ENCODE data around the gene CADPS. TPM values are rescaled to one million over a fixed set of nuclear protein-coding genes. Genes with fewer than 3 reads are reported as not detected.

CADPS gene
- polyA plus RNA-seq, 1 of the 3 experiments (the other 2 are of a cell fraction): 5.8 TPM

DNA sequence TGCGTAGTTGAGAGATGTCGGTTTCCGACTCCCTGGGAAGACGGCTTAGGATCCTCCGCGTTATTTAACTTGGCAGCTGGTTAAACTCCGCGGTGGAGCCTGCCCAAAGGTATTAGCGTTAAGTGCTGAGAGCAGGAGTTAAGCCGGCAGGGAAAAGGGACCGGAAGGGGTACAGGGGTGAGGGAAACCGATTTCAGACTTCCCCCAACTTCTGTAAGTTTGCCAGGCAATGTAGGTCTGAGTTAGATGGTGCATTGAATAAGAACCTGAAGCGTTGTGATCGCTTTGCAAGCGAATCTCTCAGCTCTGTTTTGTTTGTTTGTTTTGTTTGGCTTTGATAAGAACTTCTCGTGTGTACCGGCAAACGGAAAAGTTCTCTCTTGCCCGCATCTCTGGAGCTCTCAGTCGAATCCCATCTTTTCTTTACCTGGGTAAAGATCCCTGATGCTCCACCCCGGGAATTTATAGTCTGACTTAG is 495.9 kb downstream of the CADPS start:
- Histone ChIP-seq H3K36me3 (replicated peaks in 1 of 2; ENCODE audit: control insufficient read depth in 1 of 2, insufficient read depth in 2 of 2, low read length in 1 of 2) (no peaks in the 10 kb centered on the region), H3K27ac (ENCODE audit: low read depth in 2 of 2, low read length in 1 of 2) (no peak overlapping the region), H3K9me3 (no peaks in the 10 kb centered on the region; the same call in 1 of the 2 replicates), H3K4me2 (no peak overlapping the region), H2AFZ (ENCODE audit: low read depth) (no peak overlapping the region), H3K4me1 (ENCODE audit: control insufficient read depth in 1 of 2, insufficient read depth in 2 of 2, low read depth in 1 of 2, low read length in 1 of 2) (peaks cover 0 to 4% of the 10 kb centered on the region in 2 experiments; a peak in 1 of 4 replicates), H4K20me1 (ENCODE audit: insufficient read depth) (no peaks in the 10 kb centered on the region), H3K4me3 (ENCODE audit: low read depth in 2 of 2, low read length in 1 of 2) (no peak overlapping the region), H3K27me3 (ENCODE audit: insufficient read depth) (peaks cover 65% of the 10 kb centered on the region), H3K79me2 (ENCODE audit: insufficient read depth) (no peaks in the 10 kb centered on the region), H3F3A (replicated peaks; ENCODE audit: insufficient read depth) (no peaks in the 10 kb centered on the region), H3K9ac (no peak overlapping the region), H3K9me2 (no peaks in the 10 kb centered on the region)
- ChIA-PET CTCF (interaction anchor here (1.3 kb wide), 1 partner anchor 114 kb away, joined by 3 read pairs; no protein-coding TSS in a partner anchor), POLR2A (no interaction called here)
- DNase-seq: peak; percentile 22
- WGBS (ENCODE audit: low lambda C conversion rate): 9% methylated on average over 21 of the region's 21 CpGs
- TF ChIP-seq RXRA (IDR thresholded peaks at IDR 0.05; ENCODE audit: borderline replicate concordance, low read depth) (no peak), TCF12 (IDR thresholded peaks at IDR 0.05) (no peak), EP300 (IDR thresholded peaks at IDR 0.05; ENCODE audit: borderline replicate concordance in 1 of 2, low read depth in 1 of 2, low read length in 1 of 2) (no peak), TEAD4 (IDR thresholded peaks at IDR 0.05; ENCODE audit: borderline replicate concordance, insufficient read depth) (no peak), ZBTB33 (IDR thresholded peaks at IDR 0.05; ENCODE audit: borderline replicate concordance, low read depth) (no peak), USF1 (IDR thresholded peaks at IDR 0.05; ENCODE audit: borderline replicate concordance, low read depth) (no peak), YY1 (IDR thresholded peaks at IDR 0.05; ENCODE audit: low read depth) (no peak), RAD21 (IDR thresholded peaks at IDR 0.05; ENCODE audit: low read length) (no peak), CTCF (IDR thresholded peaks at IDR 0.05) (no peak), CHD2 (IDR thresholded peaks at IDR 0.05; ENCODE audit: low read length, partially characterized antibody) (no peak), IRF3 (IDR thresholded peaks at IDR 0.05; ENCODE audit: low read depth, low read length) (no peak), NRF1 (IDR thresholded peaks at IDR 0.05; ENCODE audit: low read depth, low read length) (no peak), MEF2A (IDR thresholded peaks at IDR 0.05; ENCODE audit: borderline replicate concordance, low read depth) (no peak), RCOR1 (IDR thresholded peaks at IDR 0.05; ENCODE audit: low read length) (no peak), EZH2phosphoT487 (IDR thresholded peaks at IDR 0.05; ENCODE audit: borderline replicate concordance, low read depth) (no peak), FOXM1 (IDR thresholded peaks at IDR 0.05; ENCODE audit: low read depth) (no peak), JUND (IDR thresholded peaks at IDR 0.05) (no peak)
- TF ChIP-seq, protein P1, sequence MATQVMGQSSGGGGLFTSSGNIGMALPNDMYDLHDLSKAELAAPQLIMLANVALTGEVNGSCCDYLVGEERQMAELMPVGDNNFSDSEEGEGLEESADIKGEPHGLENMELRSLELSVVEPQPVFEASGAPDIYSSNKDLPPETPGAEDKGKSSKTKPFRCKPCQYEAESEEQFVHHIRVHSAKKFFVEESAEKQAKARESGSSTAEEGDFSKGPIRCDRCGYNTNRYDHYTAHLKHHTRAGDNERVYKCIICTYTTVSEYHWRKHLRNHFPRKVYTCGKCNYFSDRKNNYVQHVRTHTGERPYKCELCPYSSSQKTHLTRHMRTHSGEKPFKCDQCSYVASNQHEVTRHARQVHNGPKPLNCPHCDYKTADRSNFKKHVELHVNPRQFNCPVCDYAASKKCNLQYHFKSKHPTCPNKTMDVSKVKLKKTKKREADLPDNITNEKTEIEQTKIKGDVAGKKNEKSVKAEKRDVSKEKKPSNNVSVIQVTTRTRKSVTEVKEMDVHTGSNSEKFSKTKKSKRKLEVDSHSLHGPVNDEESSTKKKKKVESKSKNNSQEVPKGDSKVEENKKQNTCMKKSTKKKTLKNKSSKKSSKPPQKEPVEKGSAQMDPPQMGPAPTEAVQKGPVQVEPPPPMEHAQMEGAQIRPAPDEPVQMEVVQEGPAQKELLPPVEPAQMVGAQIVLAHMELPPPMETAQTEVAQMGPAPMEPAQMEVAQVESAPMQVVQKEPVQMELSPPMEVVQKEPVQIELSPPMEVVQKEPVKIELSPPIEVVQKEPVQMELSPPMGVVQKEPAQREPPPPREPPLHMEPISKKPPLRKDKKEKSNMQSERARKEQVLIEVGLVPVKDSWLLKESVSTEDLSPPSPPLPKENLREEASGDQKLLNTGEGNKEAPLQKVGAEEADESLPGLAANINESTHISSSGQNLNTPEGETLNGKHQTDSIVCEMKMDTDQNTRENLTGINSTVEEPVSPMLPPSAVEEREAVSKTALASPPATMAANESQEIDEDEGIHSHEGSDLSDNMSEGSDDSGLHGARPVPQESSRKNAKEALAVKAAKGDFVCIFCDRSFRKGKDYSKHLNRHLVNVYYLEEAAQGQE (IDR thresholded peaks at IDR 0.05; ENCODE audit: low read depth, low read length): no peak
- TF ChIP-seq, protein P2, sequence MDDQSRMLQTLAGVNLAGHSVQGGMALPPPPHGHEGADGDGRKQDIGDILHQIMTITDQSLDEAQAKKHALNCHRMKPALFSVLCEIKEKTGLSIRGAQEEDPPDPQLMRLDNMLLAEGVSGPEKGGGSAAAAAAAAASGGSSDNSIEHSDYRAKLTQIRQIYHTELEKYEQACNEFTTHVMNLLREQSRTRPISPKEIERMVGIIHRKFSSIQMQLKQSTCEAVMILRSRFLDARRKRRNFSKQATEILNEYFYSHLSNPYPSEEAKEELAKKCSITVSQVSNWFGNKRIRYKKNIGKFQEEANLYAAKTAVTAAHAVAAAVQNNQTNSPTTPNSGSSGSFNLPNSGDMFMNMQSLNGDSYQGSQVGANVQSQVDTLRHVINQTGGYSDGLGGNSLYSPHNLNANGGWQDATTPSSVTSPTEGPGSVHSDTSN (IDR thresholded peaks at IDR 0.05): no peak
- TF ChIP-seq, protein P3, sequence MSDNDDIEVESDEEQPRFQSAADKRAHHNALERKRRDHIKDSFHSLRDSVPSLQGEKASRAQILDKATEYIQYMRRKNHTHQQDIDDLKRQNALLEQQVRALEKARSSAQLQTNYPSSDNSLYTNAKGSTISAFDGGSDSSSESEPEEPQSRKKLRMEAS (IDR thresholded peaks at IDR 0.05; ENCODE audit: low read depth): no peak

All from SK-N-SH (cell line).